Measurements from ENCODE around the gene MRPL36. TPM values are rescaled to one million over a fixed set of nuclear protein-coding genes. Genes with fewer than 3 reads are reported as not detected.

The MRPL36 gene
- total and polyA plus RNA-seq, 2 of the 4 experiments (the other 2 are of a cell fraction) = 85.9 to 103 TPM

GRCh38 chr5:1782385-1783215, 17.0 kb downstream of the MRPL36 start:
- no peak overlapping the region for H4K8ac ChIP-seq (ENCODE audit: low read depth in 2 of 2, low read length in 2 of 2)
- in situ Hi-C loops (cut with MboI; ENCODE audit: low sequenced_read_pairs) = loop anchor here (25.0 kb wide), 1 partner anchor 820 kb away; no protein-coding TSS in a partner anchor
- no peaks in the 10 kb centered on the region for H3K4me1 ChIP-seq (ENCODE audit: control insufficient read depth, insufficient read depth, low read length)
- no peak overlapping the region for H3K4me2 ChIP-seq (ENCODE audit: low read depth, low read length)
- no peak overlapping the region for H2AK9ac ChIP-seq (replicated peaks; ENCODE audit: low read depth, low read length, poor library complexity)
- intact Hi-C loops (cut with micrococcal nuclease) = no loop called here
- no peak overlapping the region for H3K27ac ChIP-seq (ENCODE audit: insufficient read depth, low read length)
- ChIA-PET CTCF (interaction anchor here (0.8 kb wide), 1 partner anchor 10 kb away, joined by 3 read pairs; no protein-coding TSS in a partner anchor), POLR2A (ENCODE audit: unreplicated experiment) (no interaction called here)
- no peak overlapping the region for H3K23ac ChIP-seq (ENCODE audit: low read depth, low read length)
- DNase-seq (no peak), ATAC-seq (ENCODE audit: low read depth) (no peak)
- H3K14ac ChIP-seq (replicated peaks; ENCODE audit: low read depth, low read length) = no peak overlapping the region; the same call in 1 of the 2 replicates
- H3K4me3 ChIP-seq (ENCODE audit: insufficient read depth, low read depth, low read length) = no peak overlapping the region
- no peak overlapping the region for H2BK20ac ChIP-seq (ENCODE audit: low read depth, low read length)
- no peaks in the 10 kb centered on the region; the same call in 1 of the 2 replicates for H3K27me3 ChIP-seq (ENCODE audit: control insufficient read depth, insufficient read depth, low read length)
- H3K56ac ChIP-seq (ENCODE audit: extremely low read depth, insufficient read depth, low read length) = no peak overlapping the region
- no peaks in the 10 kb centered on the region for H3K79me1 ChIP-seq (ENCODE audit: low read depth in 1 of 2, low read length in 2 of 2)
- H4K20me1 ChIP-seq (ENCODE audit: insufficient read depth, low read length) = no peaks in the 10 kb centered on the region
- no TSS peak for BruUV-seq (replicated peaks)
- no peak overlapping the region for H3K18ac ChIP-seq (ENCODE audit: low read depth, low read length)
- dilution Hi-C loops (cut with HindIII; ENCODE audit: low sequenced_read_pairs, unreplicated experiment) = no loop called here
- H2BK15ac ChIP-seq (ENCODE audit: low read depth, low read length) = no peak overlapping the region
- 71% methylated on average over 4 of the region's 14 CpGs; no CpG with 5 or more reads in 1 of the 2 experiments for WGBS, 2 experiments (ENCODE audit: extremely low coverage in 2 of 2, insufficient read length in 1 of 2)
- H2BK5ac ChIP-seq (ENCODE audit: low read depth, low read length, poor library complexity, severe bottlenecking) = no peak overlapping the region
- H3K9me1 ChIP-seq (ENCODE audit: insufficient read depth, low read length) = peaks cover 2% of the 10 kb centered on the region; the same call in 1 of the 2 replicates
- no peak overlapping the region for H3K4ac ChIP-seq (ENCODE audit: low read depth, low read length)
- H4K5ac ChIP-seq (ENCODE audit: low read depth, low read length) = no peak overlapping the region
- no peaks in the 10 kb centered on the region for H3K9me3 ChIP-seq (ENCODE audit: control insufficient read depth, insufficient read depth, low read length)
- H4K91ac ChIP-seq (ENCODE audit: insufficient read depth, low read depth, low read length) = no peak overlapping the region
- no peak overlapping the region for H2AFZ ChIP-seq (replicated peaks; ENCODE audit: low read length, poor library complexity)
- no peaks in the 10 kb centered on the region for H3K36me3 ChIP-seq (ENCODE audit: control insufficient read depth, insufficient read depth, low read length)
- no peak overlapping the region for H2BK120ac ChIP-seq (ENCODE audit: low read depth, low read length)
- no peak overlapping the region; the same call in 1 of the 2 replicates for H2AK5ac ChIP-seq (ENCODE audit: low read depth, low read length)
- H3K9ac ChIP-seq (ENCODE audit: low read depth, low read length) = no peak overlapping the region
- no peak for TF ChIP-seq MAFK (IDR thresholded peaks at IDR 0.05; ENCODE audit: low read depth, low read length)
- TF ChIP-seq RCOR1 (IDR thresholded peaks at IDR 0.05; ENCODE audit: insufficient replicate concordance, low read length) = no peak
- TF ChIP-seq NFE2L2 (IDR thresholded peaks at IDR 0.05; ENCODE audit: low read depth, low read length) = no peak
- no peak for TF ChIP-seq CEBPB (IDR thresholded peaks at IDR 0.05; ENCODE audit: low read depth, low read length)
- TF ChIP-seq RFX5 (IDR thresholded peaks at IDR 0.05; ENCODE audit: low read depth, low read length) = no peak
- no peak for TF ChIP-seq USF2 (IDR thresholded peaks at IDR 0.05; ENCODE audit: low read depth, low read length)
- no peak for TF ChIP-seq CHD1 (IDR thresholded peaks at IDR 0.05; ENCODE audit: low read depth, low read length)
- TF ChIP-seq, protein P1, sequence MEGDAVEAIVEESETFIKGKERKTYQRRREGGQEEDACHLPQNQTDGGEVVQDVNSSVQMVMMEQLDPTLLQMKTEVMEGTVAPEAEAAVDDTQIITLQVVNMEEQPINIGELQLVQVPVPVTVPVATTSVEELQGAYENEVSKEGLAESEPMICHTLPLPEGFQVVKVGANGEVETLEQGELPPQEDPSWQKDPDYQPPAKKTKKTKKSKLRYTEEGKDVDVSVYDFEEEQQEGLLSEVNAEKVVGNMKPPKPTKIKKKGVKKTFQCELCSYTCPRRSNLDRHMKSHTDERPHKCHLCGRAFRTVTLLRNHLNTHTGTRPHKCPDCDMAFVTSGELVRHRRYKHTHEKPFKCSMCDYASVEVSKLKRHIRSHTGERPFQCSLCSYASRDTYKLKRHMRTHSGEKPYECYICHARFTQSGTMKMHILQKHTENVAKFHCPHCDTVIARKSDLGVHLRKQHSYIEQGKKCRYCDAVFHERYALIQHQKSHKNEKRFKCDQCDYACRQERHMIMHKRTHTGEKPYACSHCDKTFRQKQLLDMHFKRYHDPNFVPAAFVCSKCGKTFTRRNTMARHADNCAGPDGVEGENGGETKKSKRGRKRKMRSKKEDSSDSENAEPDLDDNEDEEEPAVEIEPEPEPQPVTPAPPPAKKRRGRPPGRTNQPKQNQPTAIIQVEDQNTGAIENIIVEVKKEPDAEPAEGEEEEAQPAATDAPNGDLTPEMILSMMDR (conservative IDR thresholded peaks at IDR 0.05; ENCODE audit: low read depth, low read length) = no peak
- no peak for TF ChIP-seq POLR2A (IDR thresholded peaks at IDR 0.05; ENCODE audit: low read depth, low read length)
- no peak for TF ChIP-seq RAD21 (IDR thresholded peaks at IDR 0.05; ENCODE audit: low read length)
- no peak for TF ChIP-seq SMC3 (IDR thresholded peaks at IDR 0.05; ENCODE audit: low read depth, low read length)
- TF ChIP-seq MAZ (IDR thresholded peaks at IDR 0.05; ENCODE audit: borderline replicate concordance, low read depth, low read length) = no peak
- TF ChIP-seq FOS (IDR thresholded peaks at IDR 0.05; ENCODE audit: low read depth, low read length) = no peak
- no peak for TF ChIP-seq BHLHE40 (IDR thresholded peaks at IDR 0.05; ENCODE audit: low read depth, low read length)
- no peak for TF ChIP-seq ELK1 (IDR thresholded peaks at IDR 0.05; ENCODE audit: borderline replicate concordance, low read depth, low read length)

Data from IMR-90 (cell line).